Activated CD8-positive, alpha-beta memory T cell treated with anti-CD3 and anti-CD28 coated beads for 36 hours (primary cell): ENCODE measurements around the gene SLITRK4. TPM values are rescaled to one million over a fixed set of nuclear protein-coding genes. Genes with fewer than 3 reads are reported as not detected.

ENCODE experiments used
- CTCF ChIA-PET: fragments of 350-600 bp; sonication (Branson Sonifier 250); formaldehyde crosslinking; loops from one replicate; lab custom pipeline; 2021; ENCODE audit warnings: antibody characterized with exemption; lab: Charles Lee
- POLR2A ChIA-PET: fragments of 350-600 bp; sonication (Branson Sonifier 250); formaldehyde crosslinking; loops from one replicate; lab custom pipeline; 2021; ENCODE audit warnings: antibody characterized with exemption; lab: Charles Lee
- total RNA-seq, 2 experiments: library from RNA; stranded (reverse); gene quantifications; one replicate each; pipeline ENCODE4 v1.2.3, GENCODE V29; 2021

Gene SLITRK4
- total RNA-seq, 2 experiments from 2014 or later: not detected

GRCh38 chrX:143581240-143581639 is 54.7 kb downstream of the SLITRK4 start:
- CTCF ChIA-PET: no interaction called here

GRCh38 chrX:143580266-143580665 is 55.6 kb downstream of the SLITRK4 start:
- ChIA-PET POLR2A (no interaction called here), CTCF (no interaction called here)

More at GRCh38 chrX:143581240-143581639, 54.7 kb downstream of the SLITRK4 start:
- POLR2A ChIA-PET: no interaction called here

Other genes starting within 250 kb of the SLITRK4 start
- not detected for gene SPANXN3, start 118.6 kb downstream of the SLITRK4 start, total RNA-seq
- not detected for gene SPANXN2, start 84.7 kb upstream of the SLITRK4 start, total RNA-seq
- gene UBE2NL, start 248.0 kb upstream of the SLITRK4 start, total RNA-seq: not detected